PC-3 (cell line): ENCODE results near the gene CCNI.

Experiments used
- EZH2 ChIP-seq: fragments of 300-600 bp; sonication (generic); IDR thresholded peaks from one replicate; pipeline ENCODE4 v1.6.1; 2017; ENCODE audit warnings: antibody characterized with exemption, mild to moderate bottlenecking, low read length; ENCODE audit not compliant: unreplicated experiment
- TF ChIP-seq, protein P1 (sequence below): fragments of 300-600 bp; sonication (generic); conservative IDR thresholded peaks from 2 replicates; pipeline ENCODE4 v1.5.1; 2017; ENCODE audit warnings: antibody characterized with exemption, low read depth, mild to moderate bottlenecking, low read length

GRCh38 chr4:77007358-77008230, 68.2 kb downstream of the CCNI start:
- no peak for TF ChIP-seq EZH2
- TF ChIP-seq, protein P1, sequence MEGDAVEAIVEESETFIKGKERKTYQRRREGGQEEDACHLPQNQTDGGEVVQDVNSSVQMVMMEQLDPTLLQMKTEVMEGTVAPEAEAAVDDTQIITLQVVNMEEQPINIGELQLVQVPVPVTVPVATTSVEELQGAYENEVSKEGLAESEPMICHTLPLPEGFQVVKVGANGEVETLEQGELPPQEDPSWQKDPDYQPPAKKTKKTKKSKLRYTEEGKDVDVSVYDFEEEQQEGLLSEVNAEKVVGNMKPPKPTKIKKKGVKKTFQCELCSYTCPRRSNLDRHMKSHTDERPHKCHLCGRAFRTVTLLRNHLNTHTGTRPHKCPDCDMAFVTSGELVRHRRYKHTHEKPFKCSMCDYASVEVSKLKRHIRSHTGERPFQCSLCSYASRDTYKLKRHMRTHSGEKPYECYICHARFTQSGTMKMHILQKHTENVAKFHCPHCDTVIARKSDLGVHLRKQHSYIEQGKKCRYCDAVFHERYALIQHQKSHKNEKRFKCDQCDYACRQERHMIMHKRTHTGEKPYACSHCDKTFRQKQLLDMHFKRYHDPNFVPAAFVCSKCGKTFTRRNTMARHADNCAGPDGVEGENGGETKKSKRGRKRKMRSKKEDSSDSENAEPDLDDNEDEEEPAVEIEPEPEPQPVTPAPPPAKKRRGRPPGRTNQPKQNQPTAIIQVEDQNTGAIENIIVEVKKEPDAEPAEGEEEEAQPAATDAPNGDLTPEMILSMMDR: no peak
